ENCODE data around the gene SIRT4. TPM values are rescaled to one million over a fixed set of nuclear protein-coding genes. Genes with fewer than 3 reads are reported as not detected.

Gene SIRT4
- total and polyA plus RNA-seq, 2 donors: 2.8 TPM

DNA sequence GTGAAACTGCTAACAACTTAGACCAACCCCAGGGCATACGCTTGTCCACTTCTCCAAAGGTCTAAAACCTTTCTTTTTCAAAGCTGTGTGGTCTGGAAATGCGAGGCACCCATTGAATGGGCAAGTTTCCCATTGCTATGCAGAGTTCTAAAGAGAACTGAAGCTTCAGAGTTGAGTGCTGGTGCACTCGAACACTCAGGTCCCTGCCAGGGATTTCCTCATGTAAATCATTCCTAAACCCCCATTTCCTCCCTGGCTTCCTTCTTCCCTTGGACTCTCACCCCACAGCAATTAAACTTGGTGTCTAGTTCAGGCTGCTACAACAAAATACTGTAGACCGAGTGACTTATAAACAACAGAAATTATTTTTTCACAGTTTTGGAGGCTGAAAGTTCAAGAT is 34.4 kb upstream of the SIRT4 start:
- no peaks in the 10 kb centered on the region for H3K9me3 ChIP-seq (ENCODE audit: control insufficient read depth in 2 of 2, insufficient read depth in 1 of 2, low read length in 1 of 2)
- no peak overlapping the region for H3K27ac ChIP-seq (ENCODE audit: low read depth in 1 of 2, low read length in 1 of 2)
- 66% methylated on average over 4 of the region's 4 CpGs for WGBS
- H3K36me3 ChIP-seq (ENCODE audit: control insufficient read depth in 2 of 2, insufficient read depth in 2 of 2, low read length in 1 of 2): no peaks in the 10 kb centered on the region
- H3K4me3 ChIP-seq (ENCODE audit: low read length in 2 of 2): no peak overlapping the region
- peaks cover 0 to 20% of the 10 kb centered on the region in 2 donors for H3K4me1 ChIP-seq (ENCODE audit: control insufficient read depth in 2 of 2, insufficient read depth in 2 of 2, low read length in 2 of 2)
- peaks cover 0 to 15% of the 10 kb centered on the region in 2 donors for H3K27me3 ChIP-seq (ENCODE audit: control insufficient read depth in 2 of 2, insufficient read depth in 1 of 2, low read length in 1 of 2)
- no peak for DNase-seq (ENCODE audit: low read depth in 6 of 9, low spot score in 9 of 9)

DNA sequence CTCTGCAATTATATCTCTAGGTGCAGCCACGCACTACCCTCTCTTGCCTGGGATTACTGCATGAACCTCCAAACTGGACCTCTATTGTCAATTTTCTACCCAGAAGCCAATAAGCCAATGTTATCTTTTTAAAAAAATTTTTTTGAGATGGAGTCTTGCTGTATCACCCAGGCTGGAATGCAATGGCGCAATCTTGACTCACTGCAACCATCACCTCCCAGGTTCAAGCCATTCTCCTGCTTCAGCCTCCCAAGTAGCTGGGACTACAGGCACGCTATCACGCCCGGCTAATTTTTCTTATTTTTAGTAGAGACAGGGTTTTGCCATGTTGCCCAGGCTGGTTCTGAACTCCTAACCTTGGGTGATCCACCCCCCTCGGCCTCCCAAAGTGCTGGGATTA is 25.4 kb upstream of the SIRT4 start:
- H3K27ac ChIP-seq (ENCODE audit: low read depth in 1 of 2, low read length in 1 of 2): no peak overlapping the region
- 97% methylated on average over 6 of the region's 6 CpGs for WGBS

DNA sequence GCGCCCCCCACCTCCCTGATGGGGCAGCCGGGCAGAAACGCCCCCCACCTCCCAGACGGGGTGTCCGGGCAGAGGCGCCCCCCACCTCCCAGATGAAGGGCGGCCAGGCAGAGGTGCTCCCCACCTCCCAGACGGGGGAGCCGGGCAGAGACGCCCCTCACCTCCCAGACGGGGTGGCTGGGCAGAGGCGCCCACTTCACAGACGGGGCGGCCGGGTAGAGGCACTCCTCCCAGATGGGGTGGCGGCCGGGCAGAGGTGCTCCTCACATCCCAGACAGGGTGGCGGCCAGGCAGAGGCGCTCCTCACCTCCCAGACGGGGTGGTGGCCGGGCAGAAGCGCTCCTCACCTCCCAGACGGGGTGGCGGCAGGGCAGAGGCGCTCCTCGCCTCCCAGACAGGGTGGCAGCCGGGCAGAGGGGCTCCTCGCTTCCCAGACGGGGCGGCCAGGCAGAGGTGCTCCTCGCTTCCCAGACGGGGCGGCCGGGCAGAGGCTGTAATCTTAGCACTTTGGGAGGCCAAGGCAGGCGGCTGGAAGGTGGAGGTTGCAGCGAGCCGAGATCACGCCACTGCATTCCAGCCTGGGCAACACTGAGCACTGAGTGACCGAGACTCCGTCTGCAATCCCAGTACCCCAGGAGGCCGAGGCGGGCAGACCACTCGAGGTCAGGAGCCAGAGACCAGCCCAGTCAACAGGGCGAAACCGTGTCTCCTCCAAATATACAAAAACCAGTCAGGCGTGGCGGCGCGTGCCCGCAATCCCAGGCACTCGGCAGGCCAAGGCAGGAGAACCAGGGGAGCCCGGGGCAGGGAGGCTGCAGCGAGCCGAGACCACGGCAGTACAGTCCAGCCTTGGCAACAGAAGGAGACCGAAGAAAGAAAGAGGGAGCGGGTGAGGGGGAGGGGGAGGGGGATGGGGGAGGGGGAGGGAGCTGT is 23.7 kb upstream of the SIRT4 start:
- Histone ChIP-seq H3K36me3 (ENCODE audit: control insufficient read depth in 2 of 2, insufficient read depth in 2 of 2, low read length in 1 of 2) (no peaks in the 10 kb centered on the region), H3K9me3 (ENCODE audit: control insufficient read depth in 2 of 2, insufficient read depth in 1 of 2, low read length in 1 of 2) (peaks cover 0 to 9% of the 10 kb centered on the region in 2 donors), H3K4me3 (ENCODE audit: low read length in 2 of 2) (no peak overlapping the region), H3K27ac (ENCODE audit: low read depth in 1 of 2, low read length in 1 of 2) (no peak overlapping the region), H3K4me1 (ENCODE audit: control insufficient read depth in 2 of 2, insufficient read depth in 2 of 2, low read length in 2 of 2) (no peaks in the 10 kb centered on the region), H3K27me3 (ENCODE audit: control insufficient read depth in 2 of 2, insufficient read depth in 1 of 2, low read length in 1 of 2) (no peaks in the 10 kb centered on the region)
- no peak for DNase-seq (ENCODE audit: low read depth in 6 of 9, low spot score in 9 of 9)
- WGBS: 98% methylated on average over 56 of the region's 57 CpGs

More for the DNA sequence above, 25.4 kb upstream of the SIRT4 start:
- Histone ChIP-seq H3K9me3 (ENCODE audit: control insufficient read depth in 2 of 2, insufficient read depth in 1 of 2, low read length in 1 of 2) (peaks cover 0 to 9% of the 10 kb centered on the region in 2 donors), H3K4me1 (ENCODE audit: control insufficient read depth in 2 of 2, insufficient read depth in 2 of 2, low read length in 2 of 2) (no peaks in the 10 kb centered on the region), H3K27me3 (ENCODE audit: control insufficient read depth in 2 of 2, insufficient read depth in 1 of 2, low read length in 1 of 2) (no peaks in the 10 kb centered on the region), H3K4me3 (ENCODE audit: low read length in 2 of 2) (no peak overlapping the region), H3K36me3 (ENCODE audit: control insufficient read depth in 2 of 2, insufficient read depth in 2 of 2, low read length in 1 of 2) (no peaks in the 10 kb centered on the region)
- no peak for DNase-seq (ENCODE audit: low read depth in 6 of 9, low spot score in 9 of 9)

DNA sequence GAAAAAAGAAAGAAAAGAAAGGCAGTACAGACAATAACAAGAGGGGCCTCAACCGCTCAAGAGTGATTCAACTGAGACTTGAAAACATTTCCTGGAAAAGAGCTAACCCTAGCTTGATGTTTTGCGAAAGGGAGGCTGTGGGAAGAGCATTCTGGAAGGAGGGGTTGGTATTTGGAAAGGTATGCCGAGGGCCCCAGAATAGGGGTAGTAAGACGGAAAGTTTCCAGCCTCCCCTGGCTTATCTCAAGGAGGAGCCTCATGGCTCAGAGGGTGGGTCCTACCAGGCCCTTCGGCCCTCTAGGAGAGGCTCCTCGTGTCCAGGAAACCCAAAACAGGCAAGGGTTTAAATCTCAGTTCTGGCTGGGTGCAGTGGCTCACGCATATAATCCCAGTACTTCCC is 18.8 kb upstream of the SIRT4 start:
- no peaks in the 10 kb centered on the region for H3K27me3 ChIP-seq (ENCODE audit: control insufficient read depth in 2 of 2, insufficient read depth in 1 of 2, low read length in 1 of 2)
- H3K4me1 ChIP-seq (ENCODE audit: control insufficient read depth in 2 of 2, insufficient read depth in 2 of 2, low read length in 2 of 2): peaks cover 0 to 2% of the 10 kb centered on the region in 2 donors
- no peak overlapping the region for H3K27ac ChIP-seq (ENCODE audit: low read depth in 1 of 2, low read length in 1 of 2)
- H3K9me3 ChIP-seq (ENCODE audit: control insufficient read depth in 2 of 2, insufficient read depth in 1 of 2, low read length in 1 of 2): peaks cover 0 to 5% of the 10 kb centered on the region in 2 donors
- WGBS: 94% methylated on average over 7 of the region's 7 CpGs
- DNase-seq (ENCODE audit: low read depth in 6 of 9, low spot score in 9 of 9): no peak
- no peak overlapping the region for H3K4me3 ChIP-seq (ENCODE audit: low read length in 2 of 2)
- no peaks in the 10 kb centered on the region for H3K36me3 ChIP-seq (ENCODE audit: control insufficient read depth in 2 of 2, insufficient read depth in 2 of 2, low read length in 1 of 2)

DNA sequence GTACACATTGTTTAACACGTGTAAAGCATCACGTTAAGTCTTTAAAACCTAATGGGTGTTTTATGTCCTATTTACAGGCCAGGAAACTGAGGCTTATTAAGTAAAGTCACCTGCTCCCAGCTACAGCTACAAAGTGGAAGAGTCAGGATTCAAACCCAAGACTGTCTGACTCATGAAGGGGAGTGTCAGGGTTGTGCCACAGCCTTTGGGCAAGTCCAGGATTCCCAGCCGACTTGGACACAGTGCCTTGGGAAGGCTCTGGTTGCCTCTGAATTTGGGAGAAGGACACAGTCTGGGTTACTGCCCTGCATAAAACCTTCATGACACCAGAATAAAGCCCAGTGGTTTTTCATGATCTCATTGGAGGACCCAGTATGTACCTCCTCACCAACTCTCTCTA is 17.7 kb upstream of the SIRT4 start:
- Histone ChIP-seq H3K27me3 (ENCODE audit: control insufficient read depth in 2 of 2, insufficient read depth in 1 of 2, low read length in 1 of 2) (no peaks in the 10 kb centered on the region), H3K27ac (ENCODE audit: low read depth in 1 of 2, low read length in 1 of 2) (no peak overlapping the region), H3K9me3 (ENCODE audit: control insufficient read depth in 2 of 2, insufficient read depth in 1 of 2, low read length in 1 of 2) (no peaks in the 10 kb centered on the region), H3K36me3 (ENCODE audit: control insufficient read depth in 2 of 2, insufficient read depth in 2 of 2, low read length in 1 of 2) (no peaks in the 10 kb centered on the region), H3K4me1 (ENCODE audit: control insufficient read depth in 2 of 2, insufficient read depth in 2 of 2, low read length in 2 of 2) (peaks cover 0 to 2% of the 10 kb centered on the region in 2 donors), H3K4me3 (ENCODE audit: low read length in 2 of 2) (no peak overlapping the region)
- DNase-seq (ENCODE audit: low read depth in 6 of 9, low spot score in 9 of 9): no peak
- WGBS: 96% methylated on average over 3 of the region's 3 CpGs

DNA sequence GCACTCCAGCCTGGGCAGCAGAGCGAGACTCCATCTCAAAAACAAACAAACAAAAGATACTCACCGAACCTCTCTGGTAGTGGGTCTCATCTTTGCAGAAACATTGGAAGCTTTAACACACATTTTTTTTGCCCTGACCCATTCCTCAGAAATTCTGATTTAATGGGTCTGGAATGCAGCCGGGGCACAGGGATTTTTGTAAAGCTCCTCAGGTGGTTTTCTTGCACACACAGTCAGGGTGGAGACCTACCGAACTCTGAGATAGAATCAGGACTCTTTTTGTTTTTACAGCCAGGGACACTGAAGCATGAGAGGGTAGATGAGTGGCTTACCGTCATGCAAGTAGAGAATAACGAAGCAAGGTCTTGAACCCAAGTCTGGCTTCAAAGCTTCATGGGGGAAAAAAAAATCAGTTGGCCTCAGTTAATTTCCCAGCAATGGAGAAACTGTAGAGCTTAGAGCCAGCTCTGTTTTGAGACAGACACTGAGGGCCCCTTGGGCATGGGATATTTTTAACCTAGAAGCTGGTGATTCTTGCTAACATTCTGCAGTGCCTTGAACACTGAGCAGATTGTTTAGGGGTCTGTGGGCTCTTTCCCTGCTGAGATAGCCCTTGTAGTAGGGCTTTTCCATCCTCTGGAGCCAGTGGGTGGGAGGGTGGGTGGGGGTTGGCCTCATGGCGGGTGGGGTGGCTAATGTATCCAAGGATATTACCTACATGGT is 15.2 kb upstream of the SIRT4 start:
- no peaks in the 10 kb centered on the region for H3K9me3 ChIP-seq (ENCODE audit: control insufficient read depth in 2 of 2, insufficient read depth in 1 of 2, low read length in 1 of 2)
- 95% methylated on average over 7 of the region's 7 CpGs for WGBS
- no peak overlapping the region for H3K4me3 ChIP-seq (ENCODE audit: low read length in 2 of 2)
- peaks cover 4 to 18% of the 10 kb centered on the region in 2 donors for H3K4me1 ChIP-seq (ENCODE audit: control insufficient read depth in 2 of 2, insufficient read depth in 2 of 2, low read length in 2 of 2)
- no peak overlapping the region for H3K27ac ChIP-seq (ENCODE audit: low read depth in 1 of 2, low read length in 1 of 2)
- no peak for DNase-seq (ENCODE audit: low read depth in 6 of 9, low spot score in 9 of 9)
- H3K36me3 ChIP-seq (ENCODE audit: control insufficient read depth in 2 of 2, insufficient read depth in 2 of 2, low read length in 1 of 2): no peaks in the 10 kb centered on the region
- H3K27me3 ChIP-seq (ENCODE audit: control insufficient read depth in 2 of 2, insufficient read depth in 1 of 2, low read length in 1 of 2): peaks cover 0 to 3% of the 10 kb centered on the region in 2 donors

DNA sequence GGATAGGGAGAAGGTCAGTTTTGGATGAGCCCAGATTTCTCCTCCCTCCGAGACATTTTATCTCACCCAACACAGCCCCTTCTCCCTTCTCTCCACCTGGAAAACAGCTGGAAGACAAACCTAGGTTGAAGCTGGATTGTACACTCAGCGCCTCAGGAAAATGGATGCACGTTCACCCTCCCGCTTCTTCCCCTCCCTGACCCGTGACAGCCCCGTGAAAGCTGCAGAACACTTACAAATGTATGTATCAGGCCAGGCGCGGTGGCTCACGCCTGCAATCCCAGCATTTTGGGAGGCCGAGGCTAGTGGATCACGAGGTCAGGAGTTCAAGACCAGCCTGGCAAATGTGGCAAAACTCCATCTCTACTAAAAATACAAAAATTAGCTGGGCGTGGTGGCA is 14.6 kb upstream of the SIRT4 start:
- no peak for DNase-seq (ENCODE audit: low read depth in 6 of 9, low spot score in 9 of 9)
- H3K27ac ChIP-seq (ENCODE audit: low read depth in 1 of 2, low read length in 1 of 2): no peak overlapping the region
- H3K4me3 ChIP-seq (ENCODE audit: low read length in 2 of 2): no peak overlapping the region
- H3K36me3 ChIP-seq (ENCODE audit: control insufficient read depth in 2 of 2, insufficient read depth in 2 of 2, low read length in 1 of 2): no peaks in the 10 kb centered on the region
- H3K27me3 ChIP-seq (ENCODE audit: control insufficient read depth in 2 of 2, insufficient read depth in 1 of 2, low read length in 1 of 2): peaks cover 0 to 3% of the 10 kb centered on the region in 2 donors
- 94% methylated on average over 12 of the region's 12 CpGs for WGBS
- peaks cover 0 to 3% of the 10 kb centered on the region in 2 donors for H3K9me3 ChIP-seq (ENCODE audit: control insufficient read depth in 2 of 2, insufficient read depth in 1 of 2, low read length in 1 of 2)
- H3K4me1 ChIP-seq (ENCODE audit: control insufficient read depth in 2 of 2, insufficient read depth in 2 of 2, low read length in 2 of 2): peaks cover 4 to 24% of the 10 kb centered on the region in 2 donors

DNA sequence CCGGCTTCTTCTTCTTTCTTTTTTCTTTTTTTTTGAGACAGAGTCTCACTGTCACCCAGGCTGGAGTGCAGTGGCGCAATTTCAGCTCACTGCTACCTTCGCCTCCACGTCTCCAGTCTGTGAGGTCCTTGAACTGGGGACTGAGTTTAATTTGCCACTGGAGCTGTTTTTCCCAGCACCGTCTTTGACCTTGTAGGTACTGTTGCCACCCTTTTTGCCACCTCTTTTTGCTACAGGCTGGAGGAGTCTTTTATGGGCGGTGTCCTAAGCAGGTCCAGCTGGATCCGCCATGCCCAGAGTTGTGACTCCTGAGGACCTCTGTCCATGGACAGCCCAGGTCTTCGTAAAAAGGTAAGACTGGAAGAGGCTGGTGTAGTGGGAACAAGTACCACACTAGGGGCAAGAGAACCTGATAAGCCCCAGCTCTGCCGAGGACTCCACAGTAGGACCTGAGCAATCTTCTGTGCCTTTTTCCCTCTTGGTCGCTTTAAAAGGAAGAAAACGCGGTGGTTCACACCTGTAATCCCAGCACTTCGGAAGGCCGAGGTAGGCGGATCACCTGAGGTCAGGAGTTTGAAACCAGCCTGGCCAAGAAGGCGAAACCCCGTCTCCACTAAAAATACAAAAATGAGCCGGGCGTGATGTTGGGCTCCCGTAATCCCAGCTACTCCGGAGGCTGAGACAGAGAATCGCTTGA is 11.4 kb upstream of the SIRT4 start:
- peak in 3 of 9 donors; percentile 2 to 23 (median 8) for DNase-seq (ENCODE audit: low read depth in 6 of 9, low spot score in 9 of 9)
- Histone ChIP-seq H3K4me1 (ENCODE audit: control insufficient read depth in 2 of 2, insufficient read depth in 2 of 2, low read length in 2 of 2) (peaks cover 4 to 33% of the 10 kb centered on the region in 2 donors), H3K27ac (ENCODE audit: low read depth in 1 of 2, low read length in 1 of 2) (peak overlapping the region; percentile 85 to 98), H3K36me3 (ENCODE audit: control insufficient read depth in 2 of 2, insufficient read depth in 2 of 2, low read length in 1 of 2) (no peaks in the 10 kb centered on the region), H3K9me3 (ENCODE audit: control insufficient read depth in 2 of 2, insufficient read depth in 1 of 2, low read length in 1 of 2) (peaks cover 0 to 4% of the 10 kb centered on the region in 2 donors), H3K27me3 (ENCODE audit: control insufficient read depth in 2 of 2, insufficient read depth in 1 of 2, low read length in 1 of 2) (peaks cover 0 to 3% of the 10 kb centered on the region in 2 donors), H3K4me3 (ENCODE audit: low read length in 2 of 2) (peak overlapping the region in 1 of 2 donors; percentile 70)
- WGBS: 31% methylated on average over 22 of the region's 22 CpGs

DNA sequence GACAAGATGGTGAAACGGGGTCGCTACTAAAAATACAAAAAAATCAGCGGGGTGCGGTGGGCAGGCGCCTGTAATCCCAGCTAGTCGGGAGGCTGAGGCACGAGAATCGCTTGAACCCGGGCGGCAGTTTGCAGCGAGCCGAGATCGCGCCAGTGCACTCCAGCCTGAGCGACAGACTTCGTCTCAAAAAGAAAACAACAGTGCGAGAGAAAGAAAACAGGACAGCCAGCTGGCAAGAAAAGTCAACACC is 9.8 kb upstream of the SIRT4 start:
- Histone ChIP-seq H3K9me3 (ENCODE audit: control insufficient read depth in 2 of 2, insufficient read depth in 1 of 2, low read length in 1 of 2) (peaks cover 0 to 4% of the 10 kb centered on the region in 2 donors), H3K4me1 (ENCODE audit: control insufficient read depth in 2 of 2, insufficient read depth in 2 of 2, low read length in 2 of 2) (peaks cover 4 to 30% of the 10 kb centered on the region in 2 donors), H3K4me3 (ENCODE audit: low read length in 2 of 2) (peak overlapping the region; percentile 61 to 70), H3K27me3 (ENCODE audit: control insufficient read depth in 2 of 2, insufficient read depth in 1 of 2, low read length in 1 of 2) (peaks cover 0 to 3% of the 10 kb centered on the region in 2 donors), H3K36me3 (ENCODE audit: control insufficient read depth in 2 of 2, insufficient read depth in 2 of 2, low read length in 1 of 2) (no peaks in the 10 kb centered on the region), H3K27ac (ENCODE audit: low read depth in 1 of 2, low read length in 1 of 2) (peak overlapping the region; percentile 98 to 100)
- DNase-seq (ENCODE audit: low read depth in 6 of 9, low spot score in 9 of 9): no peak
- WGBS: under 1% methylated on average over 17 of the region's 17 CpGs

Data from thymus (tissue), 11 donors.